Measurements from ENCODE around the gene PDE4C. TPM values are rescaled to one million over a fixed set of nuclear protein-coding genes. Genes with fewer than 3 reads are reported as not detected.

The PDE4C gene
- total RNA-seq, 3 donors from 2014 or later (not counting 1 experiment from before 2014, with no cell fraction given): not detected

DNA sequence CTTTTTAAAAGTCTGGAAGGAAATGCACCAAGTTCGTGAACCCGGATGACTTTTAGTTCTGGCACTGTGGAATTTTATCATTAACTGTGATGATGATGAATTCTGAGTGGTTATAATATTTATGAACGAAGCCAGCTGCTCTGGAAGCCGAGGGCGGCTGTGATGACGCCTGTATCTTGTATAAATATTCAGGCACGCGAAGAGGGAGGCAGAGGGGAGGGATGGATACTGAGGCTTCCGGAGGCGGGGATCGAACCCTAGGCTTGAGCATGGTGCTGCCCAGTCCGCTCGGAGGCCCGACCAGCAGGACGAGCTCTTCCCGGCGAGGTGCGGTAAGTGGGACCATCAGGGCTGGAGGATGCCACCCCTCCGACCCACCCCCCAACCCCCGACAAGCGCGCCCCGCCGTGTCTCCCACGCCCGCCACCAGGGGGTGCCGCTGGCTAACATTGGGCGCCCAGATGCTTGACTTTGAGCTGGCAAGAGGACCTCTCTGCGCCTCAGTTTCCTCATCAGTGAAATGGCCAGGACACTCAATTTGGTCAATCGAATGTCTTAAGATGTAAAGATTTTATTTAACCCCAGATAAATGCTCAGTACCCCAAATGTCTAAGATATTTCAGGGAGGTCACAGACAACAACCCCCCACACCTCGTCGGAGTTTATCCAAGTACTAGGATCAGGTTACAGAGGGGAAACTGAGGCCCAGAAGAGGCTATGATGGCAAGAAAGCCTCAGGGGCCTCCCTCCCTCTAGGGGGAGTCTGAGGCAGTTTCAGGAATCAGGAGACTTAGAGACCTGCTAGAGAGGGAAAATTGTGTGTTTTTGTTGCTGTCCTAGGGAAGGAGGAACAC lies 17.9 kb downstream of the PDE4C start:
- Histone ChIP-seq H3K4me3 (ENCODE audit: low read length) (no peak overlapping the region), H3K36me3 (ENCODE audit: control insufficient read depth, insufficient read depth, low read length) (no peaks in the 10 kb centered on the region), H3K9me3 (ENCODE audit: control insufficient read depth, insufficient read depth, low read length) (no peaks in the 10 kb centered on the region), H3K27me3 (ENCODE audit: control insufficient read depth, insufficient read depth, low read length) (peaks cover 2% of the 10 kb centered on the region), H3K4me1 (ENCODE audit: control insufficient read depth, insufficient read depth, low read length) (peaks cover 18% of the 10 kb centered on the region), H3K27ac (ENCODE audit: low read length) (no peak overlapping the region)
- no peak for ATAC-seq
- no peak overlapping the region for H3K27ac Mint-ChIP-seq
- H3K4me1 Mint-ChIP-seq: peaks cover 11 to 13% of the 10 kb centered on the region in 2 donors
- no peaks in the 10 kb centered on the region for H3K36me3 Mint-ChIP-seq
- intact Hi-C loops (cut with micrococcal nuclease): loop anchor here (1.0 kb wide), 1 partner anchor 120 kb away; no protein-coding TSS in a partner anchor
- TF ChIP-seq, protein P1, sequence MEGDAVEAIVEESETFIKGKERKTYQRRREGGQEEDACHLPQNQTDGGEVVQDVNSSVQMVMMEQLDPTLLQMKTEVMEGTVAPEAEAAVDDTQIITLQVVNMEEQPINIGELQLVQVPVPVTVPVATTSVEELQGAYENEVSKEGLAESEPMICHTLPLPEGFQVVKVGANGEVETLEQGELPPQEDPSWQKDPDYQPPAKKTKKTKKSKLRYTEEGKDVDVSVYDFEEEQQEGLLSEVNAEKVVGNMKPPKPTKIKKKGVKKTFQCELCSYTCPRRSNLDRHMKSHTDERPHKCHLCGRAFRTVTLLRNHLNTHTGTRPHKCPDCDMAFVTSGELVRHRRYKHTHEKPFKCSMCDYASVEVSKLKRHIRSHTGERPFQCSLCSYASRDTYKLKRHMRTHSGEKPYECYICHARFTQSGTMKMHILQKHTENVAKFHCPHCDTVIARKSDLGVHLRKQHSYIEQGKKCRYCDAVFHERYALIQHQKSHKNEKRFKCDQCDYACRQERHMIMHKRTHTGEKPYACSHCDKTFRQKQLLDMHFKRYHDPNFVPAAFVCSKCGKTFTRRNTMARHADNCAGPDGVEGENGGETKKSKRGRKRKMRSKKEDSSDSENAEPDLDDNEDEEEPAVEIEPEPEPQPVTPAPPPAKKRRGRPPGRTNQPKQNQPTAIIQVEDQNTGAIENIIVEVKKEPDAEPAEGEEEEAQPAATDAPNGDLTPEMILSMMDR (IDR thresholded peaks at IDR 0.05): peak; percentile 71
- H3K4me3 Mint-ChIP-seq: no peak overlapping the region
- H3K27me3 Mint-ChIP-seq (ENCODE audit: low read depth in 2 of 2): peaks cover 4 to 12% of the 10 kb centered on the region in 2 donors
- DNase-seq: peak; percentile 40 to 71
- WGBS (ENCODE audit: insufficient coverage): 29% methylated on average over 31 of the region's 32 CpGs
- H3K9me3 Mint-ChIP-seq: no peaks in the 10 kb centered on the region

DNA sequence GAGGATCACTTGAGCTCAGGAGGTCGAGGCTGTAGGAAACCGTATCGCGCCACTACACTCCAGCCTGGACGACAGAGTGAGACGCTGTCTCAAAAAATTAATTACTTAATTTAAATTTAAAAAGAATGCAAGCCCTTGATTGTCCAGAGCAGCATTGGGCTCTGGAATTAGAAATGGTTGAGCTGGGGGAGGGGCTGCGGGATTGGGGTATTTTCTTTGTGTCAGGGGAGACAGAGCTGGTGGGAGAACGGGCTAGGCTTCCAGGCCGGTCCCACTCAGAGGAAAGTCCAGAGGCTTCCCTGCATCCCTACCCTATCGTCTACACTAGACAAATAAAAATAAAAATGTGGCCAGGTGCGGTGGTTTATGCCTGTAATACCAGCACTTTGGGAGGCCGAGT lies 20.2 kb downstream of the PDE4C start:
- intact Hi-C loops (cut with micrococcal nuclease): loop anchor here (2.0 kb wide), 1 partner anchor 45 kb away; no protein-coding TSS in a partner anchor
- H3K36me3 Mint-ChIP-seq: no peaks in the 10 kb centered on the region
- peaks cover 23 to 32% of the 10 kb centered on the region in 2 donors for H3K4me1 Mint-ChIP-seq
- Histone ChIP-seq H3K9me3 (ENCODE audit: control insufficient read depth, insufficient read depth, low read length) (no peaks in the 10 kb centered on the region), H3K36me3 (ENCODE audit: control insufficient read depth, insufficient read depth, low read length) (no peaks in the 10 kb centered on the region), H3K4me1 (ENCODE audit: control insufficient read depth, insufficient read depth, low read length) (peaks cover 27% of the 10 kb centered on the region), H3K27me3 (ENCODE audit: control insufficient read depth, insufficient read depth, low read length) (peaks cover 2% of the 10 kb centered on the region), H3K27ac (ENCODE audit: low read length) (no peak overlapping the region), H3K4me3 (ENCODE audit: low read length) (no peak overlapping the region)
- no peak overlapping the region for H3K4me3 Mint-ChIP-seq
- no peak for ATAC-seq
- H3K9me3 Mint-ChIP-seq: no peaks in the 10 kb centered on the region
- WGBS (ENCODE audit: insufficient coverage): 95% methylated on average over 10 of the region's 12 CpGs
- TF ChIP-seq, protein P1 (IDR thresholded peaks at IDR 0.05): no peak
- no peak for DNase-seq
- H3K27ac Mint-ChIP-seq: no peak overlapping the region
- H3K27me3 Mint-ChIP-seq (ENCODE audit: low read depth in 2 of 2): peaks cover 4 to 12% of the 10 kb centered on the region in 2 donors

DNA sequence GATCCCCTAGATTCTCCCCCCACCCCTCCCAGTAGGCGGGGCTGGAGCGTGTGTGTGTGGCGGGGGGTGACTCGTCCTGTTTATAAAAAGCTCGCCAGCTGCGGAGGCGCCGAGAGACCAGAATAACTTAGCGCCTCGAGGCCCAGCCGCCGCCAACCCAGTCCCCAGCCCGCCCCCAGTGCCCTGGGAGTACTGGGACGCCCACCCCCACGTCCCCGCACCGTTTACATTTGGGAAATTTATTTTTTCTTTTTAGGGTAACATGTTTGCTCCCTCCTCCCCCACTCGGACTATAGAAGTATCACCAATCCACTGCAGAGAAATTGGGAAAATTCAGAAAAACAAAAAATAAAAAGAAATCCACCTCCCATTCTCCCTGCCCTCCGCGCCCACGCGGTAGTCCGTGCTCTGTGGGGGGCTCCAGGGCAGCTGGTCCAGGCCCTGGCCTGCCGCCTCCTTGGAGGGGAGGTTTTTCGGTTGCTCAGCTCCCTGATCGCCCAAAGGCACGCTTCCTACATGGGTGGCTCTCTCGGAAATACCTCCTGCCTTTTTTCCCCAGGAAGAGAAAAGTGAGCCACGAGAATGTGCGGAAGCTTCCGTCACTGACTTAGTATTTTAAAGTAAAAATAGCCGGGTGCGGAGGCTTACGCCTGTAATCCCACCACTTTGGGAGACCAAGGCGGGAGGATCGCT lies 20.9 kb downstream of the PDE4C start:
- DNase-seq (peak; percentile 59 to 66), ATAC-seq (peak in 1 of 3 donors; percentile 5)
- Histone ChIP-seq H3K27ac (ENCODE audit: low read length) (peak overlapping the region; percentile 81), H3K4me1 (ENCODE audit: control insufficient read depth, insufficient read depth, low read length) (peaks cover 27% of the 10 kb centered on the region), H3K27me3 (ENCODE audit: control insufficient read depth, insufficient read depth, low read length) (peaks cover 2% of the 10 kb centered on the region), H3K4me3 (ENCODE audit: low read length) (peak overlapping the region; percentile 48), H3K36me3 (ENCODE audit: control insufficient read depth, insufficient read depth, low read length) (no peaks in the 10 kb centered on the region), H3K9me3 (ENCODE audit: control insufficient read depth, insufficient read depth, low read length) (no peaks in the 10 kb centered on the region)
- peaks cover 4 to 12% of the 10 kb centered on the region in 2 donors for H3K27me3 Mint-ChIP-seq (ENCODE audit: low read depth in 2 of 2)
- no peaks in the 10 kb centered on the region for H3K36me3 Mint-ChIP-seq
- peaks cover 23 to 32% of the 10 kb centered on the region in 2 donors for H3K4me1 Mint-ChIP-seq
- H3K9me3 Mint-ChIP-seq: no peaks in the 10 kb centered on the region
- TF ChIP-seq, protein P1 (IDR thresholded peaks at IDR 0.05): no peak
- peak overlapping the region in 1 of 2 donors; percentile 96 for H3K27ac Mint-ChIP-seq
- 35% methylated on average over 31 of the region's 36 CpGs for WGBS (ENCODE audit: insufficient coverage)
- no peak overlapping the region for H3K4me3 Mint-ChIP-seq
- intact Hi-C loops (cut with micrococcal nuclease): no loop called here
